ENCODE measurements around the gene BAZ2B. TPM values are rescaled to one million over a fixed set of nuclear protein-coding genes. Genes with fewer than 3 reads are reported as not detected.

Gene BAZ2B
- total RNA-seq, 2 donors from 2014 or later = 13.7 to 14.1 TPM

DNA sequence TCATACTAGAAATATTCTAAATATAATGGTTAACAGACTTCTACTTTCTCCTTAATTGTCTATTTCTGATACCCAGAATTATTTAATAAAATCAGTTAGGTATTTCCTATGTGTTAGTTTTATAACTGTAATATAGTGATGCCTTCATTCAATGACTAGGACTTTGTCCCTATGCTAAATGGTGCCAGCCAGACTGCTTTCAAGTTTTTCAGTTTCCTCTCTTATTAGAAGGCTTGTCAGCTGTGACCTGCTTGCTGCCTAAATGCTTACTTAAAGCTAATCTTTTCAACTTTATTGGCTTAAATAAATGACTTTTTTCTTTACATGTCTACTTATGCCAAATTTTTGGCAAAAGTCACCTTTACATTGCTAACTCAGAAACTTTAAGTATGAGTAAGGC, 30.7 kb downstream of the BAZ2B start:
- H3K4me1 Mint-ChIP-seq (ENCODE audit: low read depth in 2 of 2) = peaks cover 0 to 6% of the 10 kb centered on the region in 2 donors
- H3K27me3 Mint-ChIP-seq = no peaks in the 10 kb centered on the region
- H3K27ac Mint-ChIP-seq = no peak overlapping the region

DNA sequence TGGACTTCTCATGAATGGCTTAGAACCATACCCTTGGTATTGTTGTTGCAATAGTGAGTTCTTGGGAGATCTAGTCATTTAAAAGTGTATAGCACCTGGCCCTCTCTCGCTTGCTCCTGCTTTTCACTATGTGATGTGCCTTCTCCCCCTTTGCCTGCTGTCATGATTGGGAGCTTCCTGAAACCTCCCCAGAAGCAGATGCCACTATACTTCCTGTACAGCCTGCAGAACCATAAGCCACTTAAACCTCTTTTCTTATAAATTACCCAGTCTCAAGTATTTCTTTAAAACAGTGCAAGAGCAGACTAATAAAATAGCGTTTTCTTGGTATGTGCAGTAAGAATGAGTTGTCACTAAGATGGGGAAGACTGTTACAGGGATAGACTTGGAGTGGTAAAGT, 31.6 kb downstream of the BAZ2B start:
- Mint-ChIP-seq H3K36me3 (no peaks in the 10 kb centered on the region), H3K27ac (no peak overlapping the region), H3K4me1 (ENCODE audit: low read depth in 2 of 2) (peaks cover 0 to 6% of the 10 kb centered on the region in 2 donors), H3K4me3 (no peak overlapping the region), H3K27me3 (no peaks in the 10 kb centered on the region), H3K9me3 (no peaks in the 10 kb centered on the region)
- ATAC-seq = no peak
- DNase-seq (ENCODE audit: low spot score) = no peak

More for the DNA sequence above, 30.7 kb downstream of the BAZ2B start:
- Mint-ChIP-seq H3K36me3 (no peaks in the 10 kb centered on the region), H3K4me3 (no peak overlapping the region), H3K9me3 (no peaks in the 10 kb centered on the region)
- DNase-seq (ENCODE audit: low spot score) (no peak), ATAC-seq (no peak)

DNA sequence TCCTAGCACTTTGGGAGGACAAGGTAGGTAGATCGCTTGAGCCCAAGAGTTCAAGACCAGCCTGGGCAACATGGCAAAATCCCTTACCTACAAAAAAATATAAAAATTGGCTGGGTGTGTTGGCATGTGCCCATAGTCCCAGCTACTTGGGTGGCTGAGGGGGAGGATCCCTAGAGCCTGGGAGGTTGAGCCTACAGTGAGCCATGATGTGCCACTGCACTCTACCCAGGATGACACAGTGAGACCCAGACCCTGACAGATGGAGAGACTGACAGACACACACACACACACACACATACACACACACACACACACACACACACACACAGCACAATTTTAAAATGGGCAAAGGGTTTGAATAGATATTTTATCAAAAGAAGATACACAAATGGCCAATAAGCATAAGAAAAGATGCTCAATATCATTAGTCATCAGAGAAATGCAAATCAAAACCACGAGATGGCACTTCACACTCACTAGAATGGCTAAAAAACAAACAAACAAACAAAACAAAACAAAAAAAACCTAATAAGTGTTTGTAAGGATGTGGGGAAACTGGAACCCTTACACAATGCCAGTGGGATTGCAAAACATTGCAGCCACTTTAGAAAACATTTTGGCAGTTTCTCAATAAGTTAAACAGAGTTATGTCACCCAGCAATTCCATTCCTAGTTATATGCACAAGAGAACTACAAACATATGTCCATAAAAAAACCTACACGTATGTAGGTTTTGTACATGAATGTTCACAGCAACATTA, 42.3 kb downstream of the BAZ2B start:
- Mint-ChIP-seq H3K9me3 (no peaks in the 10 kb centered on the region), H3K27ac (no peak overlapping the region), H3K4me3 (no peak overlapping the region), H3K36me3 (peaks cover 13% of the 10 kb centered on the region), H3K4me1 (ENCODE audit: low read depth in 2 of 2) (no peaks in the 10 kb centered on the region), H3K27me3 (no peaks in the 10 kb centered on the region)
- DNase-seq (ENCODE audit: low spot score) = no peak
- no peak for ATAC-seq

DNA sequence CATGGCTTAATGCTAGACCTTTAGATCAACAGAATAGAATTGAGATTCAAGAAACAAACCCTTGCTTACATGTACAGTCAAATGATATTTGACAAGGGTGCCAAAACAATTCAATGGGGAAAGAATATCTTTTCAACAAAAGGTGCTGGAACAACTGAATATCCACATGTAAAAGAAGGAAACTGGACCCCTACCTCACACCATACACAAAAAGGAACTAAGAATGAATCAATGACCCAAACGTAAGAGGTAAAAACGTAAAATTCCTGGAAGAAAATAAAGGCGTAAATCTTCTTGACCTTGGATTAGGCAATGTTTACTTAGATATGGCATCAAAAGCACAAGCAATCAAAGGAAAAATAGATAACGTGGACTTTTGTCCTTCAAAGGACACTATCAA, 43.1 kb downstream of the BAZ2B start:
- no peak for DNase-seq (ENCODE audit: low spot score)
- H3K36me3 Mint-ChIP-seq = peaks cover 8% of the 10 kb centered on the region
- no peaks in the 10 kb centered on the region for H3K27me3 Mint-ChIP-seq
- no peak overlapping the region for H3K27ac Mint-ChIP-seq
- no peaks in the 10 kb centered on the region for H3K9me3 Mint-ChIP-seq
- H3K4me1 Mint-ChIP-seq (ENCODE audit: low read depth in 2 of 2) = no peaks in the 10 kb centered on the region
- no peak overlapping the region for H3K4me3 Mint-ChIP-seq
- ATAC-seq = no peak

DNA sequence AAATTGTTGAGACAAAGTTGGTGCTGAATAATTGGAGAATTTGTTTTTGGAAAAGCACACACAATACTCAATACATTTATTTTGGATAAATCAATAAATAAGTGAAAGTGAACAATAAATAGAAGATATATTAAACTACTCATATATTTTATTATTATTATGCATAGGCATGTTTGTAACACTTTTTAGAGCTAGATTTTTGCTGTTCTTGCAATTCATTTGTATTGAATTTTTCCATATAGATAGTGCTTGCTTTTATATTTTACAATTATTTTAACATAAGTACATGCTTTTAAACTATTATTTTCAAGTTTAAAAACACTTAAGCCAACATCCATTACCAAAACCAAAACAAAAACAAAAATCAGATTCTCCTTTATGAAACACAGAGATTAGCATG, 43.9 kb downstream of the BAZ2B start:
- H3K36me3 Mint-ChIP-seq = peaks cover 8% of the 10 kb centered on the region
- no peaks in the 10 kb centered on the region for H3K9me3 Mint-ChIP-seq
- DNase-seq (ENCODE audit: low spot score) = no peak
- no peaks in the 10 kb centered on the region for H3K4me1 Mint-ChIP-seq (ENCODE audit: low read depth in 2 of 2)
- no peaks in the 10 kb centered on the region for H3K27me3 Mint-ChIP-seq
- H3K4me3 Mint-ChIP-seq = no peak overlapping the region
- no peak overlapping the region for H3K27ac Mint-ChIP-seq
- ATAC-seq = no peak

DNA sequence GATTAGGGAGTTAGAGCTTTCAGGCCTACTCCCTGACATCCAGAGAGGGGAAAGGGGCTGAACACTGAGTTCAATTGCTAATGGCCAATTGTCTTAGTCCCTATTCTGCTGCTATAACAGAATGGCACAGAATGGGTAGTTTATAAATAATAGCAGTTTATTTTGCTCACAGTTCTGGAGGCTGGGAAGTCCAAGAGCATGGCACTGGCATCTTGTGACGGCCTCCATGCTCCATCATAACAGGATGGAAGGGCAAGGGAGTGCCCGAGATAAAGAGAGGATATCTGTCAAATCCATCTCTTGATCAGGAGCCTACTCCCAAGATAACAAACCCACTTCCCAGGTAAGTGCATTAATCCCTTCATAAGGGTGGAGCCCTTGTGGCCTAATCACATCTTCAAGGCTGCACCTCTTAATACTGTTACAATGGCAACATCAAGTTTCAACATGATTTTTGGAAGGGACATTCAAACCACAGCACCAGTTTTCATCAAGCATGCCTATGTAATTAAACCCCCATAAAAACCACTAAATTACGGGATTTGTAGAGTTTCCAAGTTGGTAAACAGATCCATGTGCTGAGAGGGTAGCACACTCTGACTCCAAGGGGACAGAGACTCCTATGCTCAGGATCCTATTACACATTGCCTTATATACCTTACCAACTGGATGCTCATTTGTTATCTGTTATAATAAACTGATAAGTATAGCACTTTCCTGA, 44.6 kb downstream of the BAZ2B start:
- H3K4me3 Mint-ChIP-seq = no peak overlapping the region

DNA sequence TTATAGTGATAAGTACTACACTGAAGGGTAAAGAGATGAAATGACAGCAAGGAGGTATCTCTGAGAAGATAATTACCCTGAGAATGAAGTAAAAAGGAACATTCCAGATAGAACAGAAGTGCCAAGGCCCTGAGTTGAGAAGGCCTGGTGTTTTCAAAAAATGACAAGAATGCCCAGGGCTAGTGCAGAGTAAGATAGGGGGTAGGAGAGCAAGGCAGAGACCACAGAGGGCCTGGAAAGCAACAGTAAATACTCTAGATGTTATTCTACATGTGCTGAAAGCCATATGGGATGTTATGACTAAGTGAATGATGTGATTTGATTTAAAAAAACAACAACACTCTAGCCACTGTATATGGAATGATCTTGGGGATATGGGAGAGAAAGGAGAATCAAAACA, 52.3 kb downstream of the BAZ2B start:
- Mint-ChIP-seq H3K27me3 (no peaks in the 10 kb centered on the region), H3K36me3 (no peaks in the 10 kb centered on the region), H3K4me1 (ENCODE audit: low read depth in 2 of 2) (no peaks in the 10 kb centered on the region), H3K27ac (no peak overlapping the region), H3K4me3 (no peak overlapping the region), H3K9me3 (no peaks in the 10 kb centered on the region)
- DNase-seq (ENCODE audit: low spot score) (no peak), ATAC-seq (no peak)

More for the DNA sequence above, 44.6 kb downstream of the BAZ2B start:
- Mint-ChIP-seq H3K27ac (no peak overlapping the region), H3K27me3 (no peaks in the 10 kb centered on the region), H3K9me3 (no peaks in the 10 kb centered on the region), H3K4me1 (ENCODE audit: low read depth in 2 of 2) (no peaks in the 10 kb centered on the region), H3K36me3 (peaks cover 8% of the 10 kb centered on the region)
- no peak for ATAC-seq
- DNase-seq (ENCODE audit: low spot score) = no peak

DNA sequence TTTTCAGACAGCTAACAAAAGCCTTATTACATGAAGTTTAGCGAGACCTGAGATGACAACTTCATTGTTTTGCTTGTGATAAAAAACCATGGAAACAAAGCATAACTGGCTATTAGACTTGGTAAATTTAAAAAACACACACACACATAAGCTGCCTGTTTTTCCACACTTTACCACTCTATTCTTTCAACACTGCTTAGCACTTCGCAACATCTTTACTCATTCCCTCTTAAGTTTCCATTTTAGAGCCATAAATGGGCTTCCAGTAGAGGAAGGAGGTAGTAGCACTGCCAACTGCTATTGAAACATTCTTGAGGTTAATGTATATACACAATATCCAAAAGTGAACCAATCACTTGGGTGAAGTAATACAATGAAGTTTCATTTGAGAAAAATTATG, 54.1 kb downstream of the BAZ2B start:
- Mint-ChIP-seq H3K9me3 (no peaks in the 10 kb centered on the region), H3K4me3 (no peak overlapping the region), H3K4me1 (ENCODE audit: low read depth in 2 of 2) (no peaks in the 10 kb centered on the region), H3K27me3 (no peaks in the 10 kb centered on the region), H3K36me3 (no peaks in the 10 kb centered on the region), H3K27ac (no peak overlapping the region)
- ATAC-seq = no peak
- no peak for DNase-seq (ENCODE audit: low spot score)

DNA sequence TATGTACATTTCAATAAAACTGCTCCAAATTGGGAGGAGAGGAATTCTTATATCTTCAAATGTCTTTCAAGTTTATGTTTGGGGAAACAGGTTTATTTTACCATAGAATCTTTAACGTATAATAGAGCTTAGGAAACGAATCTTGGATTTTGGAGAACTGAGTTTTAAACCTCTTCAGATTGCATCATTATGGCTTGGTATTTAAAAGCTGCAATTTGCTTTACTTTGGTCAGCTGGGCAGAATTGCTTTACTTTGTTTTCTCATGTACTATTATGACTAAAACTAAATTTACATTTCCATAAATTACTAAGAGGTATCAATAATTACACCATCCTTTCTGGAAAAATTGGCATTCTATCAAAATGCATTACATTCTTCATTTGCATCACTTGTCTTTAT, 54.6 kb downstream of the BAZ2B start:
- no peaks in the 10 kb centered on the region for H3K27me3 Mint-ChIP-seq
- H3K9me3 Mint-ChIP-seq = no peaks in the 10 kb centered on the region
- no peak overlapping the region for H3K27ac Mint-ChIP-seq
- no peak for ATAC-seq
- no peaks in the 10 kb centered on the region for H3K4me1 Mint-ChIP-seq (ENCODE audit: low read depth in 2 of 2)
- no peaks in the 10 kb centered on the region for H3K36me3 Mint-ChIP-seq
- DNase-seq (ENCODE audit: low spot score) = no peak
- no peak overlapping the region for H3K4me3 Mint-ChIP-seq

DNA sequence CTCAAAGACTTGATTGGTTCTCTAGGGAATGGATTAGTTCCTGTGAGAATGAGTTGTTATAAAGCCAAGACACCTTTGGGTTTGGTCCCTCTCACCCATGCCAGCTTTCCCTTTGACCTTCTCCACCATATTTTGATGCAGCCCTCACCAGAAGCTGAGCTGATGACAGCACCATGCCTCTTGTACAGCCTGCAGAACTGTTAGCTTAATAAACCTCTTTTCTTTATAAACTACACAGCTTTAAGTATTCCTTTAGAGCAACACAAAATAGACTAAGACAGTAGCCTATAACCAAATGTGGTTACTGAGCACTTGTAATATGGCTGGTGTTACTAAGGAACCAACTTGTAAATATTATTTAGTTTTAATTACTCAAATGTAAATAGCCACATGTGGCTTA, 55.1 kb downstream of the BAZ2B start:
- Mint-ChIP-seq H3K4me3 (no peak overlapping the region), H3K9me3 (no peaks in the 10 kb centered on the region), H3K27ac (no peak overlapping the region), H3K4me1 (ENCODE audit: low read depth in 2 of 2) (no peaks in the 10 kb centered on the region), H3K27me3 (no peaks in the 10 kb centered on the region), H3K36me3 (no peaks in the 10 kb centered on the region)
- ATAC-seq = no peak
- no peak for DNase-seq (ENCODE audit: low spot score)

DNA sequence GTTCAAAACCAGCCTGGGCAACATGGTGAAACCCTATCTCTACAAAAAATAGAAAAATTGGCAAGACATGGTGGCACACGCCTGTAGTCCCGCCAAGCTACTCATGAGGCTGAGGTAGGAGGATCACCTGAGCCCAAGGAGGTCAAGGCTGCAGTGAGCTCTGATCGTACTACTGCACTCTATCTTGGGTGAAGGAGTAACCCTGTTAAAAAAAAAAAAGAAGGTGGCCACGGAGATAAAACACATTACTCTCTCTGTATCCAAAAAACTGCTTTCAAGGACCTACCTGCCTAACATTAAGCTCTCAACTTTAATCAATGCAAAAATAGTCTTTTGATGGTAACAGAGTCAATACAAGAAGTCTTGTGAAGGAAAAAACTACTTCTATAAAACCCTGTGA, 57.3 kb downstream of the BAZ2B start:
- ATAC-seq (no peak), DNase-seq (ENCODE audit: low spot score) (no peak)
- H3K27ac Mint-ChIP-seq = no peak overlapping the region
- H3K4me1 Mint-ChIP-seq (ENCODE audit: low read depth in 2 of 2) = no peaks in the 10 kb centered on the region
- H3K4me3 Mint-ChIP-seq = no peak overlapping the region
- no peaks in the 10 kb centered on the region for H3K27me3 Mint-ChIP-seq
- H3K36me3 Mint-ChIP-seq = no peaks in the 10 kb centered on the region
- no peaks in the 10 kb centered on the region for H3K9me3 Mint-ChIP-seq

DNA sequence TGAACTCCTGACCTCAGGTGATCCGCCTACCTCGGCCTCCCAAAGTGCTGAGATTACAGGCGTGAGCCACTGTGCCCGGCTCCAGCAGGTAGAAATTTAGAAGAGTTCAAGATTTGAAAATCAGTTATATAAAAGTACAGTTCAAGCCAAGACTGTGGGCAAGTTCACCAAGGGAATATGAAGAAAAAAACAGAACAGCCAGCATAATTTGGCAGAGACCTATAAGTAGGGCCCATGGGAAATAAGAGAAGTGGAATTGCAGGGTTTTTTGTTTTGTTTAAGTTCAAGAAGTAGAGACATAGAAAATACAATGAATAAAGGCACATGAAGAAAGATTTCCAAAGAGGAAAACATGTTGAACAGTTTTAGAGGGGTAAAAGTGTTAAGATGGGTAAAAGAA, 57.9 kb downstream of the BAZ2B start:
- Mint-ChIP-seq H3K27me3 (no peaks in the 10 kb centered on the region), H3K9me3 (no peaks in the 10 kb centered on the region), H3K36me3 (no peaks in the 10 kb centered on the region), H3K27ac (no peak overlapping the region), H3K4me3 (no peak overlapping the region), H3K4me1 (ENCODE audit: low read depth in 2 of 2) (no peaks in the 10 kb centered on the region)
- DNase-seq (ENCODE audit: low spot score) = no peak
- no peak for ATAC-seq

DNA sequence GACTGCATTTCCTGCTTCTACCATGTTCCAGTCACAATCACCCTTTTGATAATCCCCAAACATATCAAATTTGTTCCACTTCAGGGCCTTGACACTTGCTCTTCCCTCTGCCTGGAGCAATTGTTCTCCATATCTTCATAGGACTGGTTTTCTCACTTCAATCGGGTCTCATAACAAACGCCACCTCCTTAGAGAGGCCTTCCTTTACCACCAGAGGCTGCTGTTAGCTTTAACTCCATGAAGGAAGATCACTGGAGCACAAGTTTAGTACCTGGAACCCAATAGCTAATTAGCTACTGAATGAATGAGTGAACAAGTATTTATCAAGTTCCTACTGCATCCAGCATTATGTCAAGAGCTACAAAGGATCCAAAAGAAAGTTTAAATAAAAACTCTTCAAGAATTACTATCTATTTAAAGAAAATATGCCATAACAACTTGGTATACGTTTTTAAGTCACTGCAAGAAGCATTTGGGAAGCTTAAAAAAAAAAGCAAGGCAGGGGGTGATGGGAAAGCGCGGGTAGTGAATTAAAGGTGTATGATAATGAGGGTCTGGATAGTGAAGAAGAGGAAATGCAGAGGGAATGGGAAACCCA, 58.8 kb downstream of the BAZ2B start:
- ATAC-seq (no peak), DNase-seq (ENCODE audit: low spot score) (no peak)
- no peaks in the 10 kb centered on the region for H3K36me3 Mint-ChIP-seq
- no peak overlapping the region for H3K4me3 Mint-ChIP-seq
- no peak overlapping the region for H3K27ac Mint-ChIP-seq
- H3K9me3 Mint-ChIP-seq = no peaks in the 10 kb centered on the region
- H3K4me1 Mint-ChIP-seq (ENCODE audit: low read depth in 2 of 2) = no peaks in the 10 kb centered on the region
- no peaks in the 10 kb centered on the region for H3K27me3 Mint-ChIP-seq

DNA sequence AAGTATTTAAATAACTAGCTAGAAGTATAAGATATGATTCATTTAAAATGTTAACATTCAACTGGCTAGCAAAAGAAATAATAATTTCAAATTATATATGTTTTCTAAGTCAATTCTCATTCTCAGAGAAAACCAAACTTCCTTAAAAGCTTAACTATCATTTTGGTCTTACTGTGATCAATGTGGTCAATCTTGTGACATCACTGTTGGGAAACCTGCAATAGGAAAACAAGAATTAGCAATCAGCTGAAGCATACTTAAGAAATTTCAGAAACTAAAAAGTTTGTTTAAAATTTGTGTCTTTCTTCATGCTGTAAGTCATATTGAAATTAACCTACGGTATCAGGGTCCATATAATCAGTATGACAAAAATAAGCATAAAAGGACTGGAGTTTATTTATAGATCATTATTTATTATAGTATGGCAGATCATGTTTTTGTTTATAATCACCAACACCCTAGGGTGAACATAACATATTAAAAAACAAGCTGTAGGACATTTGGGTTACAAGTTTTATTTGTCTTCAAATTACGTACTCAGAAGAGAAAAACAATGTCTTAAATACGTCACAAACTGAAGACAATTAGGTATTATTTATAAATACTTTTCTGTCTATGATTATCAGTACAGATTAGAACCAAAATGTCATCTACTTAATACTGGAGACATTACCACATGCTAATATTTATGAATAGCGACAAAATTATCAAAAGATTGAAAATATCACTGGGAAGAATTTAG, 60.5 kb downstream of the BAZ2B start:
- H3K4me1 Mint-ChIP-seq (ENCODE audit: low read depth in 2 of 2) = no peaks in the 10 kb centered on the region
- H3K27ac Mint-ChIP-seq = no peak overlapping the region
- DNase-seq (ENCODE audit: low spot score) = no peak
- ATAC-seq = no peak
- no peak overlapping the region for H3K4me3 Mint-ChIP-seq
- H3K36me3 Mint-ChIP-seq = no peaks in the 10 kb centered on the region
- no peaks in the 10 kb centered on the region for H3K9me3 Mint-ChIP-seq
- H3K27me3 Mint-ChIP-seq = no peaks in the 10 kb centered on the region
